Neutrophil (primary cell): Measurements from ENCODE around the gene CYBRD1.

Experiments
- H3K27ac ChIP-seq: fragments of 200-600 bp; sonication (generic); 2 replicates; pipeline ENCODE4 v1.5.1; 2016; ENCODE audit warnings: mild to moderate bottlenecking, moderate library complexity
- H3K27me3 ChIP-seq: fragments of 200-600 bp; sonication (generic); 2 replicates; pipeline ENCODE4 v1.6.0; 2016; ENCODE audit warnings: mild to moderate bottlenecking
- H3K36me3 ChIP-seq: fragments of 200-600 bp; sonication (generic); 2 replicates; pipeline ENCODE4 v1.5.1; 2017
- H3K4me1 ChIP-seq, 2 experiments: fragments of 200-600 bp in 1 of 2; sonication (generic) in 1 of 2; 1 replicate in 1 of 2; 2 replicates in 1 of 2; pipeline versions ENCODE4 v1.5.1 to v1.6.1; 2013 to 2016; ENCODE audit warnings: low read depth in 1 of 2, low read length in 1 of 2, mild to moderate bottlenecking in 1 of 2, moderate library complexity in 1 of 2; ENCODE audit not compliant: control insufficient read depth in 1 of 2, insufficient read depth in 1 of 2
- H3K4me3 ChIP-seq, 2 experiments: fragments of 200-600 bp in 1 of 2; sonication (generic) in 1 of 2; 1 replicate in 1 of 2; 2 replicates in 1 of 2; pipeline ENCODE4 v1.5.1; 2013 to 2016; ENCODE audit warnings: low read depth in 1 of 2, low read length in 1 of 2, mild to moderate bottlenecking in 1 of 2, moderate library complexity in 1 of 2
- H3K9me3 ChIP-seq: fragments of 200-600 bp; sonication (generic); 2 replicates; pipeline ENCODE4 v1.5.1; 2016
- CTCF ChIP-seq: fragments of 200-600 bp; sonication (generic); IDR thresholded peaks from 2 replicates; pipeline ENCODE4 v1.5.1; 2016; ENCODE audit warnings: antibody characterized with exemption

The CYBRD1 gene

DNA sequence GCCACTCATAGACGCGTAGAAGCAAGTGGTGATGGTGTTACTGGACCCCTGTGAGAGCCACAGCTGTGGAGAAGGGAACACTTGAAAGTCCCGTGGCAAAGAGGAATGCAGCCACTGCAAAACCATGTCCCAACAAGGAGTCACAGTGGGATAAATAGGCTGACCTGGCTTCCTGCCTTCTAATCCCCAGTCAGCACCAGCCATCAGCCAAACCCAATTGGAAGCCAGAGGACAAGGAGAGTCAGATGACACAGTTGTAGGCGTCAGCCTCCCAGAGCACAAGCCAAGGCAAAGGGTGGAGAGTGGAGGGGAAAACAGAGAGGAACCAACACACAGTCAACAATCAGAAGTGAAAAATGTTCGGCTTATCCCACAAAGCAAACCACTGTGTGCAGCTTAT is 5.5 kb upstream of the CYBRD1 start:
- no peaks in the 10 kb centered on the region for H3K27me3 ChIP-seq
- no peaks in the 10 kb centered on the region for H3K36me3 ChIP-seq
- TF ChIP-seq CTCF: no peak
- H3K4me1 ChIP-seq: peaks cover 30 to 36% of the 10 kb centered on the region in 2 experiments
- no peaks in the 10 kb centered on the region for H3K9me3 ChIP-seq
- no peak overlapping the region for H3K4me3 ChIP-seq
- no peak overlapping the region for H3K27ac ChIP-seq

DNA sequence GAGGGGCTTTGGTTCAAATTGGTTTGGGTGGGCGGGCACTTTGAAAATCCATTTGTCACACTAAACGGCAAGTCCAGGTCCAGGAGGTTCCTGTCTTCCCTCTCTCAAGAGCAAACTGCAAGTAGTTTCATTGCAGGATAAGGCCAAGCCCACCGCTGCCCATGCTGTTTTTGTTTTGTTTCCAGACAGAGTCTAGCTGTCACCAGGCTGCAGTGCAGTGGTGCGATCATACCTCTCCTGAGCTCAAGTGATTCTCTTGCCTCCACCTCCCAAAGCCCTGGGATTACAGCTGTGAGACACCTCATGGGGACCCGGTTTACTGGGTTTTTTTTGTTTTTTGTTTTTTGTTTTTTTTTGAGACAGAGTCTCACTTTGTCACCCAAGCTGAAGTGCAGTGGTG is 1.8 kb upstream of the CYBRD1 start:
- Histone ChIP-seq H3K27me3 (no peaks in the 10 kb centered on the region), H3K36me3 (no peaks in the 10 kb centered on the region), H3K27ac (no peak overlapping the region), H3K9me3 (no peaks in the 10 kb centered on the region), H3K4me1 (peaks cover 17 to 22% of the 10 kb centered on the region in 2 experiments), H3K4me3 (no peak overlapping the region)
- TF ChIP-seq CTCF: no peak

DNA sequence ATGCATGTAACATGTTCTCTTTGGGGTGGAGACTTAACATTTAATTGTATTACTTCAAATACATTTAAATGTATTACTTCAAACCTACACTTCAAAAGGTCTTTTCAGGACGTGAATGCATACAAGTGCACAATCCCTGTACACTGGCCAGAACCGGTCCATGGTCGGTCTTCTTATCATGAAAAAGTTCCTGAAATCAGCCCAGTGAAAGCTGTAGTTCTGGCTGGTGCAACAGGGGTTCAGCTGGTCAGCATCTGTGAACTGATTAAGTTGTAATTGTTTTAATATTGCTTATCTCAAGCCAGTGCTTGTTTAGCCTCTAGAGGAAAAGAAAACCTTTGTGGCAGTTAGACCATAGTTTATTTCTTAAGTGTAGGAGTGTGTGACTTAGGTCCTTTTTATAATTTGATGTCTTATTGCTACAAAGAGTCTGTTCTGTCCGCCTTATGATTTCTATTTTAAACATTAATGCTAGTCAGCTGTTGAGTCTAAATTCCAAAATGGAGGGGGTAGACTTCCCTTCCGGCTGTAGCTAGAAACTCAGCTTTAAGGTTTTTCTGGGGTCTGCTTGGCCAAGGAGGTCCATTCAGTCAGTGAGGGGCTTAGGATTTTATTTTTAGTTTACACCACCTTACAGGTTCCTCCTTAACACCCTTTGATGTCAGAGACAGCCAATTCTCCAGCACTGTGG is 768 bp upstream of the CYBRD1 start:
- H3K36me3 ChIP-seq: no peaks in the 10 kb centered on the region
- no peaks in the 10 kb centered on the region for H3K27me3 ChIP-seq
- H3K9me3 ChIP-seq: no peaks in the 10 kb centered on the region
- H3K4me3 ChIP-seq: peak overlapping the region; percentile 67 to 87
- TF ChIP-seq CTCF: no peak
- H3K27ac ChIP-seq: peak overlapping the region; percentile 87
- H3K4me1 ChIP-seq: peaks cover 16 to 19% of the 10 kb centered on the region in 2 experiments

DNA sequence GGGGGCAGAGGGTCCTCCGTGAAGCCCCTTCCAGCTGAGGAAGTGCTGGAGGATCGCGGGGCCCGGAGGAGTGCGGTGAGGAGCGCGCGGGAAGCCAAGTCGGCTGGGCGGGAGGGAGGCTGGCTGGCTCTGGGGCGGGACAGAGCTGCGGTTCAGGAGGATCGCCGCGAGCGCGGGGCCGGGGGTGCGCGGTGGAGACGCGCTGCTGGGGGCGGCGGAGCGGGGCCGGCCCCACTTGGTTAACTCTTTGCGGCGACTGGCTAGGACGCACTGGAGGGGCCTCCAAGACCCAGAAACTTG is 464 bp downstream of the CYBRD1 start:
- Histone ChIP-seq H3K9me3 (no peaks in the 10 kb centered on the region), H3K4me3 (peak overlapping the region; percentile 67 to 87), H3K27me3 (no peaks in the 10 kb centered on the region), H3K4me1 (peaks cover 16 to 19% of the 10 kb centered on the region in 2 experiments), H3K27ac (peak overlapping the region; percentile 87), H3K36me3 (no peaks in the 10 kb centered on the region)
- no peak for TF ChIP-seq CTCF

DNA sequence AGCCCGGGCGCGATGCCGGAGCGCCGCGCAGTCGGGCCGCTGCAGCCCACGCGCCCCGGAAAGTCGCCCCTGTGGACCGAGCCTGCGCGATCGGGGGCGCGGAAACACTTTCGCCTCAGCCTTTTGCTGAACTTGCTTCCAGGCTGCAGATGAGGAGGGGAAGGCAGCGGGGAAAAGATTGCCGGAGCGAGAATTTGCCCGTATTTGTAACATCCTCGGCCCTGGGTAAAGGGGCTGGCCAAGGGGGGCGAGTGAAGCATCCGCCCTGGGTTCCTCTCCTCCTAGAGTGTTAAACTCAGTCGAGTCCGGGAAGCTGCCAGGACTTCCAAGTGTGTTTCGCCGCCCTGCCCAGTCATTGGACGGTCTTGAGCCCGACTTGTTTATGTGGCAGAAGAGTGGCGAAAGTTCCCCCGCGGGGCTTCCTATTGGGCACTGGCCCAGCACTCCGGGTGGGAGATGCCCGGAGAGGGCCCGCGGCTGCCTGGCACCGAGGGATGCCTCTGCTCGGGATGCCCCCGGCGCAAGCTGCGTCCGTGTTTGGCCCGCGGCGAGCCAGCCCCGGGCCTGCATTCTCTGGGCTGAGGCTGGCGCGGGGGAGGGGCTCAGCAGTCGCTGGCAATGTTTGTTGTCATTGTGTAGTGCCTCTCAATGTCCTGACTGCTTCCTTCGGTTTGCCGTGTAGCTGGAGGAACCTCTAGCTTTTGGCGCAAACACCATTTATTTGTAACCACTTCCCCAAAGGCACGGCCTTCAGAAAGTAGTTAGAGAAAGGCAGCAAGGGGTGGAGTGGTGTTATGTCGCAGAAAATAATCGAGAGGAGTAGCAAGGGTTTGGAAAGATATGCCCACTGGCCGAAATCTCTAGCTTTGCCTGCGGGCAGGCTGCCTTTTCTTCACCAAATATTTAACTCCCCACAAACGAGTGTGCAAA is 1.1 kb downstream of the CYBRD1 start:
- TF ChIP-seq CTCF: no peak
- H3K9me3 ChIP-seq: no peaks in the 10 kb centered on the region
- H3K27me3 ChIP-seq: no peaks in the 10 kb centered on the region
- H3K4me1 ChIP-seq: peaks cover 16 to 19% of the 10 kb centered on the region in 2 experiments
- peak overlapping the region; percentile 67 to 87 for H3K4me3 ChIP-seq
- H3K27ac ChIP-seq: peak overlapping the region; percentile 87
- no peaks in the 10 kb centered on the region for H3K36me3 ChIP-seq
